WTC11 (cell line): ENCODE results near the gene KRT36. TPM values are rescaled to one million over a fixed set of nuclear protein-coding genes. Genes with fewer than 3 reads are reported as not detected.

Experiments
- ATAC-seq: fragments of 200-7000 bp; cut with Tn5 transposase; 2 replicates; pipeline ENCODE4 v1.10.0; 2021; ENCODE audit warnings: mild to moderate bottlenecking, moderate library complexity
- CTCF ChIA-PET: fragments of 300-600 bp; sonication (Branson Sonifier 250); formaldehyde crosslinking; loops from one replicate; lab custom pipeline; 2021; ENCODE audit warnings: antibody characterized with exemption; lab: Charles Lee
- POLR2A ChIA-PET: fragments of 350-600 bp; sonication (Branson Sonifier 250); formaldehyde crosslinking; loops from one replicate; lab custom pipeline; 2021; ENCODE audit warnings: antibody characterized with exemption; lab: Charles Lee
- DNase-seq: peaks from one replicate; pipeline ENCODE4 v3.0.0; 2021; ENCODE audit warnings: low spot score
- H3K27ac Mint-ChIP-seq: 2 replicates; pipeline ENCODE4 v1.8.0; 2021; ENCODE audit warnings: mixed read lengths
- H3K27me3 Mint-ChIP-seq: 2 replicates; pipeline ENCODE4 v1.8.0; 2021; ENCODE audit warnings: low read depth, mild to moderate bottlenecking, moderate library complexity, mixed read lengths
- H3K36me3 Mint-ChIP-seq: 2 replicates; pipeline ENCODE4 v1.8.0; 2021; ENCODE audit warnings: mixed read lengths
- H3K4me1 Mint-ChIP-seq: 2 replicates; pipeline ENCODE4 v1.8.0; 2022; ENCODE audit warnings: mixed read lengths
- H3K4me3 Mint-ChIP-seq: 2 replicates; pipeline ENCODE4 v1.8.0; 2021; ENCODE audit warnings: mild to moderate bottlenecking, moderate library complexity, mixed read lengths
- H3K9me3 Mint-ChIP-seq: 2 replicates; pipeline ENCODE4 v1.8.0; 2021; ENCODE audit warnings: mixed read lengths
- E2F4 ChIP-seq: sonication (generic); formaldehyde crosslinking; IDR thresholded peaks from 2 replicates; pipeline ENCODE4 v1.8.1; 2022; ENCODE audit warnings: low read depth, mild to moderate bottlenecking, moderate library complexity, missing genetic modification reagents, borderline replicate concordance
- ELF4 ChIP-seq: sonication (generic); formaldehyde crosslinking; IDR thresholded peaks from 2 replicates; pipeline ENCODE4 v1.8.1; 2022; ENCODE audit warnings: low read depth, mild to moderate bottlenecking, moderate library complexity, missing genetic modification reagents
- FOXK1 ChIP-seq: sonication (generic); formaldehyde crosslinking; IDR thresholded peaks from 2 replicates; pipeline ENCODE4 v1.8.0; 2022; ENCODE audit warnings: mild to moderate bottlenecking, moderate library complexity, missing genetic modification reagents
- MAX ChIP-seq: sonication (generic); formaldehyde crosslinking; IDR thresholded peaks from 2 replicates; pipeline ENCODE4 v1.8.0; 2022; ENCODE audit warnings: mild to moderate bottlenecking, missing genetic modification reagents
- NFE2L1 ChIP-seq: sonication (generic); formaldehyde crosslinking; IDR thresholded peaks from 2 replicates; pipeline ENCODE4 v1.8.1; 2023; ENCODE audit warnings: missing genetic modification reagents
- NR3C1 ChIP-seq: sonication (generic); formaldehyde crosslinking; conservative IDR thresholded peaks from 2 replicates; pipeline ENCODE4 v1.8.1; 2023; ENCODE audit warnings: low read depth, mild to moderate bottlenecking, missing genetic modification reagents
- TCF7 ChIP-seq: sonication (generic); formaldehyde crosslinking; IDR thresholded peaks from 2 replicates; pipeline ENCODE4 v1.8.0; 2022; ENCODE audit warnings: mild to moderate bottlenecking, low read depth, missing genetic modification reagents, moderate library complexity
- TEAD4 ChIP-seq: sonication (generic); formaldehyde crosslinking; IDR thresholded peaks from 2 replicates; pipeline ENCODE4 v1.8.0; 2022; ENCODE audit warnings: mild to moderate bottlenecking, missing genetic modification reagents
- USF1 ChIP-seq: sonication (generic); formaldehyde crosslinking; IDR thresholded peaks from 2 replicates; pipeline ENCODE4 v1.8.0; 2022; ENCODE audit warnings: mild to moderate bottlenecking, missing genetic modification reagents
- ZNF138 ChIP-seq: sonication (generic); formaldehyde crosslinking; conservative IDR thresholded peaks from 2 replicates; pipeline ENCODE4 v1.8.1; 2022; ENCODE audit warnings: mild to moderate bottlenecking, moderate library complexity, missing genetic modification reagents
- ZNF423 ChIP-seq: fragments of 250-450 bp; sonication (Bioruptor Pico); IDR thresholded peaks from 2 replicates; pipeline ENCODE4 v2.1.2; 2022; ENCODE audit warnings: mild to moderate bottlenecking, moderate library complexity
- total RNA-seq: library from RNA; stranded (reverse); gene quantifications from 3 replicates; pipeline ENCODE4 v1.2.3, GENCODE V29; 2021
- TF ChIP-seq, protein P1 (sequence below): fragments of 250-450 bp; sonication (Bioruptor Pico); IDR thresholded peaks from 2 replicates; pipeline ENCODE4 v1.9.0; 2021; ENCODE audit warnings: mild to moderate bottlenecking, borderline replicate concordance
- TF ChIP-seq, protein P2 (sequence below): sonication (generic); formaldehyde crosslinking; IDR thresholded peaks from 2 replicates; pipeline ENCODE4 v1.8.0; 2022; ENCODE audit warnings: mild to moderate bottlenecking, missing genetic modification reagents
- TF ChIP-seq, protein P3 (sequence below): sonication (generic); formaldehyde crosslinking; IDR thresholded peaks from 2 replicates; pipeline ENCODE4 v1.8.0; 2022; ENCODE audit warnings: missing genetic modification reagents
- TF ChIP-seq, protein P4 (sequence below): sonication (generic); formaldehyde crosslinking; IDR thresholded peaks from 2 replicates; pipeline ENCODE4 v1.8.1; 2023; ENCODE audit warnings: mild to moderate bottlenecking, missing genetic modification reagents, moderate library complexity

The KRT36 gene
- total RNA-seq, 1 experiment from 2014 or later: not detected

DNA sequence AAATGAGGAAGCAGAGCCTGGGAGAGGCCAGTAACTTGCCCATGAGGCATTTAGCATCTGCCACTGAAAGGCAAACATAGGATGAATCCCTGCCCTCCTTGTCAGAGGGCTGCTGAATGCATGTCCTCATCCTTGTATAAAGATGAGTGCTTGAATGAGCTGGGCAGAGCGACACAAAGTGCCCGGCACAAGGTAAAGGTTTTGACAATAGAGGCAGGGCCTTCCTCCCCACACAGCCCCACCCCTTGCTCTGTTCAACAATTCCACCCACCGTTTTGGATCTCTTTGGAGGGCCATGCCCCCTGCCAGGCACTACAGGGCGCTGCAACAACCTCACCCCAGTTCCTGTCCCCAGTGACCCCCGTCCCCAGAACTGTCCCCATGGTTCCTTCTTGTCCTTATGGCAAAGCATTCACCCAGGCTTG is 39.8 kb upstream of the KRT36 start (continued):
- TF ChIP-seq, protein P1, sequence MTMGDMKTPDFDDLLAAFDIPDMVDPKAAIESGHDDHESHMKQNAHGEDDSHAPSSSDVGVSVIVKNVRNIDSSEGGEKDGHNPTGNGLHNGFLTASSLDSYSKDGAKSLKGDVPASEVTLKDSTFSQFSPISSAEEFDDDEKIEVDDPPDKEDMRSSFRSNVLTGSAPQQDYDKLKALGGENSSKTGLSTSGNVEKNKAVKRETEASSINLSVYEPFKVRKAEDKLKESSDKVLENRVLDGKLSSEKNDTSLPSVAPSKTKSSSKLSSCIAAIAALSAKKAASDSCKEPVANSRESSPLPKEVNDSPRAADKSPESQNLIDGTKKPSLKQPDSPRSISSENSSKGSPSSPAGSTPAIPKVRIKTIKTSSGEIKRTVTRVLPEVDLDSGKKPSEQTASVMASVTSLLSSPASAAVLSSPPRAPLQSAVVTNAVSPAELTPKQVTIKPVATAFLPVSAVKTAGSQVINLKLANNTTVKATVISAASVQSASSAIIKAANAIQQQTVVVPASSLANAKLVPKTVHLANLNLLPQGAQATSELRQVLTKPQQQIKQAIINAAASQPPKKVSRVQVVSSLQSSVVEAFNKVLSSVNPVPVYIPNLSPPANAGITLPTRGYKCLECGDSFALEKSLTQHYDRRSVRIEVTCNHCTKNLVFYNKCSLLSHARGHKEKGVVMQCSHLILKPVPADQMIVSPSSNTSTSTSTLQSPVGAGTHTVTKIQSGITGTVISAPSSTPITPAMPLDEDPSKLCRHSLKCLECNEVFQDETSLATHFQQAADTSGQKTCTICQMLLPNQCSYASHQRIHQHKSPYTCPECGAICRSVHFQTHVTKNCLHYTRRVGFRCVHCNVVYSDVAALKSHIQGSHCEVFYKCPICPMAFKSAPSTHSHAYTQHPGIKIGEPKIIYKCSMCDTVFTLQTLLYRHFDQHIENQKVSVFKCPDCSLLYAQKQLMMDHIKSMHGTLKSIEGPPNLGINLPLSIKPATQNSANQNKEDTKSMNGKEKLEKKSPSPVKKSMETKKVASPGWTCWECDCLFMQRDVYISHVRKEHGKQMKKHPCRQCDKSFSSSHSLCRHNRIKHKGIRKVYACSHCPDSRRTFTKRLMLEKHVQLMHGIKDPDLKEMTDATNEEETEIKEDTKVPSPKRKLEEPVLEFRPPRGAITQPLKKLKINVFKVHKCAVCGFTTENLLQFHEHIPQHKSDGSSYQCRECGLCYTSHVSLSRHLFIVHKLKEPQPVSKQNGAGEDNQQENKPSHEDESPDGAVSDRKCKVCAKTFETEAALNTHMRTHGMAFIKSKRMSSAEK (CRISPR knock-in tag): no peak
- TF ChIP-seq, protein P2, sequence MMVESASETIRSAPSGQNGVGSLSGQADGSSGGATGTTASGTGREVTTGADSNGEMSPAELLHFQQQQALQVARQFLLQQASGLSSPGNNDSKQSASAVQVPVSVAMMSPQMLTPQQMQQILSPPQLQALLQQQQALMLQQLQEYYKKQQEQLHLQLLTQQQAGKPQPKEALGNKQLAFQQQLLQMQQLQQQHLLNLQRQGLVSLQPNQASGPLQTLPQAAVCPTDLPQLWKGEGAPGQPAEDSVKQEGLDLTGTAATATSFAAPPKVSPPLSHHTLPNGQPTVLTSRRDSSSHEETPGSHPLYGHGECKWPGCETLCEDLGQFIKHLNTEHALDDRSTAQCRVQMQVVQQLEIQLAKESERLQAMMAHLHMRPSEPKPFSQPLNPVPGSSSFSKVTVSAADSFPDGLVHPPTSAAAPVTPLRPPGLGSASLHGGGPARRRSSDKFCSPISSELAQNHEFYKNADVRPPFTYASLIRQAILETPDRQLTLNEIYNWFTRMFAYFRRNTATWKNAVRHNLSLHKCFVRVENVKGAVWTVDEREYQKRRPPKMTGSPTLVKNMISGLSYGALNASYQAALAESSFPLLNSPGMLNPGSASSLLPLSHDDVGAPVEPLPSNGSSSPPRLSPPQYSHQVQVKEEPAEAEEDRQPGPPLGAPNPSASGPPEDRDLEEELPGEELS: no peak

DNA sequence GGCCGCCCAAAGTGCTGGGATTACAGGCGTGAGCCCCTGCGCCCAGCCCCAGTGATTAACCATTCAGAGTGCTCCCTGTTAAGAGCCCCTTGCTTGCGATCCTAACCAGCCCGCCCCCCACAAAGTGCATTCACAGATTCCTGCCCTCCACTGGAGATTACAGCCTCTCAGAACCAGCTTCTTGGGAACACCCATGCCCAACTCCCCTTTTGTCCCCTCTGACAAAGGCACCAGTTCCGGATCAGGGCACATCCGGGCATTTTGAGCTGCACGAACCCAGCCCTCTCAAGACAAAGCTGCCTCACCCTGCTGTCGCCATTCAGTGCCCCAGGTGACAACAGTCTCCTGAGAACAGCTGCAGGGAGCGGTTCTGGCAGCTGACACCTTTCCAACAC is 39.2 kb upstream of the KRT36 start:
- DNase-seq (no peak), ATAC-seq (no peak)
- H3K9me3 Mint-ChIP-seq: no peaks in the 10 kb centered on the region
- peaks cover 16% of the 10 kb centered on the region for H3K36me3 Mint-ChIP-seq
- TF ChIP-seq ZNF138 (CRISPR knock-in tag) (no peak), MAX (CRISPR knock-in tag) (no peak), ELF4 (CRISPR knock-in tag) (no peak), ZNF423 (CRISPR knock-in tag) (no peak)
- peak overlapping the region; percentile 89 for H3K4me3 Mint-ChIP-seq
- peaks cover 6% of the 10 kb centered on the region for H3K27me3 Mint-ChIP-seq
- POLR2A ChIA-PET: interaction anchor here (0.5 to 3.7 kb wide), 13 partner anchors 10 to 644 kb away, joined by 3 to 22 read pairs (median 4); partner anchors contain the start of gene JUP
- peaks cover 34% of the 10 kb centered on the region for H3K4me1 Mint-ChIP-seq
- peak overlapping the region; percentile 95; the same call in 1 of the 2 replicates for H3K27ac Mint-ChIP-seq
- CTCF ChIA-PET: interaction anchor here (1.0 to 7.5 kb wide), 12 partner anchors 19 to 139 kb away, joined by 3 to 125 read pairs (median 8); no protein-coding TSS in a partner anchor

- Mint-ChIP-seq H3K36me3 (peaks cover 26% of the 10 kb centered on the region), H3K9me3 (no peaks in the 10 kb centered on the region), H3K4me3 (peak overlapping the region; percentile 89), H3K27ac (peak overlapping the region; percentile 65), H3K27me3 (peaks cover 6% of the 10 kb centered on the region), H3K4me1 (peaks cover 29% of the 10 kb centered on the region)
- DNase-seq (peak; percentile 59), ATAC-seq (peak; percentile 37)
- CTCF ChIA-PET: interaction anchor here (0.7 to 7.5 kb wide), 14 partner anchors 11 to 671 kb away, joined by 3 to 125 read pairs (median 5); no protein-coding TSS in a partner anchor
- POLR2A ChIA-PET: interaction anchor here (0.6 to 3.7 kb wide), 18 partner anchors 8 to 484 kb away, joined by 3 to 22 read pairs (median 3); partner anchors contain the start of genes JUP and KRT13
- no peak for TF ChIP-seq FOXK1 (CRISPR knock-in tag)
- TF ChIP-seq USF1 (CRISPR knock-in tag): no peak
- TF ChIP-seq NFE2L1 (CRISPR knock-in tag): no peak
- TF ChIP-seq NR3C1 (CRISPR knock-in tag): no peak
- no peak; the same call in 1 of the 2 replicates for TF ChIP-seq E2F4 (CRISPR knock-in tag)
- no peak for TF ChIP-seq TCF7 (CRISPR knock-in tag)
- TF ChIP-seq, protein P3, sequence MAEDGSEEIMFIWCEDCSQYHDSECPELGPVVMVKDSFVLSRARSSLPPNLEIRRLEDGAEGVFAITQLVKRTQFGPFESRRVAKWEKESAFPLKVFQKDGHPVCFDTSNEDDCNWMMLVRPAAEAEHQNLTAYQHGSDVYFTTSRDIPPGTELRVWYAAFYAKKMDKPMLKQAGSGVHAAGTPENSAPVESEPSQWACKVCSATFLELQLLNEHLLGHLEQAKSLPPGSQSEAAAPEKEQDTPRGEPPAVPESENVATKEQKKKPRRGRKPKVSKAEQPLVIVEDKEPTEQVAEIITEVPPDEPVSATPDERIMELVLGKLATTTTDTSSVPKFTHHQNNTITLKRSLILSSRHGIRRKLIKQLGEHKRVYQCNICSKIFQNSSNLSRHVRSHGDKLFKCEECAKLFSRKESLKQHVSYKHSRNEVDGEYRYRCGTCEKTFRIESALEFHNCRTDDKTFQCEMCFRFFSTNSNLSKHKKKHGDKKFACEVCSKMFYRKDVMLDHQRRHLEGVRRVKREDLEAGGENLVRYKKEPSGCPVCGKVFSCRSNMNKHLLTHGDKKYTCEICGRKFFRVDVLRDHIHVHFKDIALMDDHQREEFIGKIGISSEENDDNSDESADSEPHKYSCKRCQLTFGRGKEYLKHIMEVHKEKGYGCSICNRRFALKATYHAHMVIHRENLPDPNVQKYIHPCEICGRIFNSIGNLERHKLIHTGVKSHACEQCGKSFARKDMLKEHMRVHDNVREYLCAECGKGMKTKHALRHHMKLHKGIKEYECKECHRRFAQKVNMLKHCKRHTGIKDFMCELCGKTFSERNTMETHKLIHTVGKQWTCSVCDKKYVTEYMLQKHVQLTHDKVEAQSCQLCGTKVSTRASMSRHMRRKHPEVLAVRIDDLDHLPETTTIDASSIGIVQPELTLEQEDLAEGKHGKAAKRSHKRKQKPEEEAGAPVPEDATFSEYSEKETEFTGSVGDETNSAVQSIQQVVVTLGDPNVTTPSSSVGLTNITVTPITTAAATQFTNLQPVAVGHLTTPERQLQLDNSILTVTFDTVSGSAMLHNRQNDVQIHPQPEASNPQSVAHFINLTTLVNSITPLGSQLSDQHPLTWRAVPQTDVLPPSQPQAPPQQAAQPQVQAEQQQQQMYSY (CRISPR knock-in tag): peak; percentile 39; the same call in 1 of the 2 replicates
- no peak for TF ChIP-seq TEAD4 (CRISPR knock-in tag)
- TF ChIP-seq, protein P4, sequence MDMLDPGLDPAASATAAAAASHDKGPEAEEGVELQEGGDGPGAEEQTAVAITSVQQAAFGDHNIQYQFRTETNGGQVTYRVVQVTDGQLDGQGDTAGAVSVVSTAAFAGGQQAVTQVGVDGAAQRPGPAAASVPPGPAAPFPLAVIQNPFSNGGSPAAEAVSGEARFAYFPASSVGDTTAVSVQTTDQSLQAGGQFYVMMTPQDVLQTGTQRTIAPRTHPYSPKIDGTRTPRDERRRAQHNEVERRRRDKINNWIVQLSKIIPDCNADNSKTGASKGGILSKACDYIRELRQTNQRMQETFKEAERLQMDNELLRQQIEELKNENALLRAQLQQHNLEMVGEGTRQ (CRISPR knock-in tag): no peak
These were observed 37.6 kb upstream of the KRT36 start for GRCh38 chr17:41527063-41528023.
